Suppressor macrophage treated with lipopolysaccharide for 1 hour (primary cell): ENCODE results near the gene SLC17A8.

ENCODE experiments used
- DNase-seq, 3 donors: peaks; one replicate each; pipeline ENCODE4 v3.0.0-alpha.2; 2020 to 2022

SLC17A8 gene

GRCh38 chr12:100433701-100434100 is 76.8 kb downstream of the SLC17A8 start:
- DNase-seq = peak in 1 of 3 donors; percentile 17

- no peak for DNase-seq
Observed at GRCh38 chr12:100434177-100434576, 77.3 kb downstream of the SLC17A8 start.

GRCh38 chr12:100435957-100436356 is 79.1 kb downstream of the SLC17A8 start:
- no peak for DNase-seq

GRCh38 chr12:100437038-100437841 is 80.4 kb downstream of the SLC17A8 start:
- no peak for DNase-seq

- DNase-seq = no peak
Observed at GRCh38 chr12:100439797-100440196, 82.9 kb downstream of the SLC17A8 start.

- DNase-seq = no peak
Observed at GRCh38 chr12:100442403-100442802, 85.5 kb downstream of the SLC17A8 start.

- DNase-seq = no peak
Observed at GRCh38 chr12:100443434-100443833, 86.6 kb downstream of the SLC17A8 start.

- peak in 1 of 3 donors; percentile 20 for DNase-seq
Observed at GRCh38 chr12:100445081-100445481, 88.2 kb downstream of the SLC17A8 start.

GRCh38 chr12:100447381-100447780 is 90.5 kb downstream of the SLC17A8 start:
- DNase-seq = no peak

- DNase-seq = no peak
Observed at GRCh38 chr12:100448656-100449055, 91.8 kb downstream of the SLC17A8 start.

GRCh38 chr12:100450735-100451134 is 93.9 kb downstream of the SLC17A8 start:
- DNase-seq = no peak

GRCh38 chr12:100453951-100454350 is 97.1 kb downstream of the SLC17A8 start:
- no peak for DNase-seq

GRCh38 chr12:100455896-100456295 is 99.0 kb downstream of the SLC17A8 start:
- no peak for DNase-seq

GRCh38 chr12:100458191-100458590 is 101.3 kb downstream of the SLC17A8 start:
- no peak for DNase-seq

- DNase-seq = no peak
Observed at GRCh38 chr12:100460702-100461101, 103.8 kb downstream of the SLC17A8 start.

- DNase-seq = no peak
Observed at GRCh38 chr12:100461330-100461973, 104.6 kb downstream of the SLC17A8 start.

GRCh38 chr12:100463661-100464060 is 106.8 kb downstream of the SLC17A8 start:
- no peak for DNase-seq

GRCh38 chr12:100464529-100464928 is 107.7 kb downstream of the SLC17A8 start:
- DNase-seq = no peak

GRCh38 chr12:100468126-100468525 is 111.3 kb downstream of the SLC17A8 start:
- DNase-seq = no peak
